ENCODE results near the gene BMPR1A.
"Not testable (repeated sequence)": the region's sequence is repeated elsewhere in the genome, so short reads cannot be mapped to it uniquely, and the experiment has no call there.

BMPR1A gene

DNA sequence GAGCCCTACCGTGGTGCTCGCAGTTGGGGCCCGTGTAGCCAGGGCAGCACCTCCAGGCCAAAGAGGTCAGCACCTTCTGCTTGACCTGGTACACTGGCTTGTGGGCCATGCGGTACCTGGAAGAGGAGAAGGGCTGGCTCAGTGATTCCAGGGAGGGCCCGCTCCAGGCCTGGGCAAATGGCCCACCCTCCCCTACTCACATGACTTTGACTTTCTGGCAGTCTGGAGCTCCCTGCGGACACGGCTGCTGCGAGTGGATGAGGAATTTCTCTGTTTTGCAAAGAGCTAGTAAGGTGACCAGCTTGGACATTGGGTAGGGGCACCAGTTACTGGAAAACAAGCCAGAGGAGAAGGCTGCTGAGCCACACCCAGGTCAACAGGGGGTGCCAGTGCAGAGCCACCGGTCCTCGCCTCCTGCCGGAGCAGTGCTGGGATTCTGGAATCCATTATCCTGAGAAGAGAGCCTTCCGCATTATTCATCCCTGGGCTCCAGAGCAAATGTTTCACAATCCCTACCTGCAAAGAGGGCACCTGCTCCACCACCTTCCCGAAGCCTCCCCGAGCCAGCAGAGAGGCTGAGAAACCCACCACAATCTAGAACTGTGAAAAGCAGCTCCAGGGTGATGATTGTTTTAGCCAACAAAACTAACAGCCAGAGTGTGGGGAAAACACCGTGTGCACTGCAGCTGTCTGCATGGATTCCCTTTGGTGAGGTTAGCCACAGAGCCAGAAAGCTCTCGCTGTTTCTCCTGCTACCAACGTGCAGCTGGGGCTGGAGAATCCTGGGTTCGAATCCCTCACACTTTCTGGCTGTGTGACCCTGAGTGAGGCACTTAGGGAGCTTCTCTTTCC is 189.2 kb downstream of the BMPR1A start:
- peaks cover 0 to 19% (median 0%) of the 10 kb centered on the region in 3 donors for H3K36me3 ChIP-seq
- H3K27me3 ChIP-seq = no peaks in the 10 kb centered on the region
- peak overlapping the region; percentile 60 to 68 for H3K27ac ChIP-seq
- DNase-seq = peak; percentile 63 to 86
- peak overlapping the region in 1 of 2 donors; percentile 16 for H3K4me3 ChIP-seq
- H3K9me3 ChIP-seq = no peaks in the 10 kb centered on the region
- intact Hi-C loops (cut with DNase I; ENCODE audit: low total_unique reads) = no loop called here
- peaks cover 3 to 44% (median 26%) of the 10 kb centered on the region in 4 donors for H3K4me1 ChIP-seq
- TF ChIP-seq, protein P1, sequence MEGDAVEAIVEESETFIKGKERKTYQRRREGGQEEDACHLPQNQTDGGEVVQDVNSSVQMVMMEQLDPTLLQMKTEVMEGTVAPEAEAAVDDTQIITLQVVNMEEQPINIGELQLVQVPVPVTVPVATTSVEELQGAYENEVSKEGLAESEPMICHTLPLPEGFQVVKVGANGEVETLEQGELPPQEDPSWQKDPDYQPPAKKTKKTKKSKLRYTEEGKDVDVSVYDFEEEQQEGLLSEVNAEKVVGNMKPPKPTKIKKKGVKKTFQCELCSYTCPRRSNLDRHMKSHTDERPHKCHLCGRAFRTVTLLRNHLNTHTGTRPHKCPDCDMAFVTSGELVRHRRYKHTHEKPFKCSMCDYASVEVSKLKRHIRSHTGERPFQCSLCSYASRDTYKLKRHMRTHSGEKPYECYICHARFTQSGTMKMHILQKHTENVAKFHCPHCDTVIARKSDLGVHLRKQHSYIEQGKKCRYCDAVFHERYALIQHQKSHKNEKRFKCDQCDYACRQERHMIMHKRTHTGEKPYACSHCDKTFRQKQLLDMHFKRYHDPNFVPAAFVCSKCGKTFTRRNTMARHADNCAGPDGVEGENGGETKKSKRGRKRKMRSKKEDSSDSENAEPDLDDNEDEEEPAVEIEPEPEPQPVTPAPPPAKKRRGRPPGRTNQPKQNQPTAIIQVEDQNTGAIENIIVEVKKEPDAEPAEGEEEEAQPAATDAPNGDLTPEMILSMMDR (IDR thresholded peaks at IDR 0.05) = peak; percentile 26 to 37

DNA sequence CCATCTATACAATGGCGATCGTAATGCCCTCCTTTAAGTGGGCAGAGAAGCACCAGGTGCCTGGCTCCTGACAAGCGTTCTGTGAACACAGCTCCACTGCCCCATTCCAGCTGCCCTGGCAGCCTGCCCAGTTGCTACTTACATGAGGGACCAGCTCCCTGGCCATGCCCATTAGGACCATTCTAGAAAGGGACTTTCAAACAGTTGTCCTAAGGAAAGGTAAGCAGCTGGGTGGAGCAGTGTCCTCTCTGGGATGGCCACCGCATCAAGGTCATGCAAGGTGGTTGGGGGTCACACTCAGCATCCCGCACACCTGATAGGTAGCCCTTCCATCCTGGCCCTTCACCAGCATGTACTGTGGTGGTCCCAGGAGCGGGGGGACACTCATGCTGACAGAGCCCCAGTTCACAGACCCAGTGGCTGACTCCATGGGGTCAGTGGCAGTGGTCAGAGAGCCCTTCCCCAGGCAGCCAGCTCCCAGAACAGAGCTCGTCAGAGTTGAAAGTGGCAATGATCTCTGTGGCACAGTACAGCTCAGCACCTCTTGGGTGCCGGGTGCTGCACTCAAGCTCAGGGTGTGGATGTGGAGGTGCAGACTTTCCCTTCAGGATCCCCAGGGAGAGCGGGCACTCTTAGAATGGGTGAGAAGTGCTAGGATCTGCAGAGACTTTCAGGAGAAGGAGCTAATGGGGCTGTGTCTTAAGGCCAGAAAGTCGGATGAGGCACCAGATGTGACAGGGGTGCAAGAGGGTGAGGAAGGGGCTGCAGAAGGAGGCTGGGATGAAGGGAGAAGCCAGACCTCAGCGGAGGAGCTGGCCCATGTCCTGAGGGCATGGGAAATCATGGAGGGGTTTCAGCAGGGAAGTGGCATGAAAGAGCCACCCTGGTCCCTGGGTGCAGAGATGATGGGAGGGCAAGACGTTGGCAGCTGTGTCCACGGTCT is 190.1 kb downstream of the BMPR1A start:
- intact Hi-C loops (cut with DNase I; ENCODE audit: low total_unique reads) = no loop called here
- H3K27me3 ChIP-seq = no peaks in the 10 kb centered on the region
- TF ChIP-seq, protein P1 (IDR thresholded peaks at IDR 0.05) = no peak
- H3K9me3 ChIP-seq = no peaks in the 10 kb centered on the region
- H3K36me3 ChIP-seq = peaks cover 0 to 19% (median 0%) of the 10 kb centered on the region in 3 donors
- peak; percentile 63 to 81 for DNase-seq
- peaks cover 3 to 51% (median 27%) of the 10 kb centered on the region in 4 donors for H3K4me1 ChIP-seq
- no peak overlapping the region for H3K4me3 ChIP-seq
- H3K27ac ChIP-seq = peak overlapping the region; percentile 60 to 68

DNA sequence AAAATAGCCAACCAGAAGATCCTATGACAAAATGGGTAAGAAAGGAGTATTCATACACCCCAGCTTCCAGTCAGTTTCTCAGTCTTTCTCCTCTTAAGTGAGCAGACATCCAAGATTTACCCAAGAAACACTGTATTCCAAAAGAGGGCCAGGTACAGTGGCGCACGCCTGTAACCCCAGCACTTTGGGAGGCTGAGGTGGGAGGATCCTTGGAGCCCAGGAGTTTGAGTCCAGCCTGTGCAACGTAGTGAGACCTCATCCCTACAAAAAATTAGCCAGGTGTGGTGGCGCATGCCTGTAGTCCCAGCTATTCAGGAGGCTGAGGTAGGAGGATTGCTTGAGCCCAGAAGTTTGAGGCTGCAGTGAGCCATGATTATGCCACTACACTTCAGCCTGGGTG is 191.4 kb downstream of the BMPR1A start:
- intact Hi-C loops (cut with DNase I; ENCODE audit: low total_unique reads); H3K27ac ChIP-seq; H3K27me3 ChIP-seq; H3K4me3 ChIP-seq; H3K9me3 ChIP-seq: not testable (repeated sequence)
- peak in 1 of 2 donors; percentile 0 for DNase-seq
- Histone ChIP-seq H3K36me3 (peaks cover 0 to 12% (median 0%) of the 10 kb centered on the region in 3 donors), H3K4me1 (peaks cover 3 to 53% (median 26%) of the 10 kb centered on the region in 4 donors)

DNA sequence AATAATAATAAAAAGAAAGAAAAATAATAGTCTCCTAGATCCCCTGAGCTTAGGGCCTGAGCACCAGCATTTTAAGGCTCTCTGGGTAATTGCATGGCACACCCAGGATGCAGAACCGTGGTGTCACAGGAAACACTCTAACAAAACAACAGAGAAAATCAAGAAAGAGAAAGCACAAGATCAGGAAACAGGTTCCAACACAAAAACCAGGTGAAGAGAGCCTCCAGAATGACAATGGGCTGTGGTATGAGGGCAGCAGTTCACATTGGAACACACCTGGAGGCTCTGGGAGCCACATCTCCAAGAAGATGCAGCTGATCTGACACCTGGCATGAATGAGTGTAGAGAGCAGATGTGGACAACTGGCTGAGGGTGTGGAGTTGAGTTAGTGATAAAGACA is 193.9 kb downstream of the BMPR1A start:
- H3K27ac ChIP-seq = no peak overlapping the region
- intact Hi-C loops (cut with DNase I; ENCODE audit: low total_unique reads) = no loop called here
- peak; percentile 3 to 5 for DNase-seq

DNA sequence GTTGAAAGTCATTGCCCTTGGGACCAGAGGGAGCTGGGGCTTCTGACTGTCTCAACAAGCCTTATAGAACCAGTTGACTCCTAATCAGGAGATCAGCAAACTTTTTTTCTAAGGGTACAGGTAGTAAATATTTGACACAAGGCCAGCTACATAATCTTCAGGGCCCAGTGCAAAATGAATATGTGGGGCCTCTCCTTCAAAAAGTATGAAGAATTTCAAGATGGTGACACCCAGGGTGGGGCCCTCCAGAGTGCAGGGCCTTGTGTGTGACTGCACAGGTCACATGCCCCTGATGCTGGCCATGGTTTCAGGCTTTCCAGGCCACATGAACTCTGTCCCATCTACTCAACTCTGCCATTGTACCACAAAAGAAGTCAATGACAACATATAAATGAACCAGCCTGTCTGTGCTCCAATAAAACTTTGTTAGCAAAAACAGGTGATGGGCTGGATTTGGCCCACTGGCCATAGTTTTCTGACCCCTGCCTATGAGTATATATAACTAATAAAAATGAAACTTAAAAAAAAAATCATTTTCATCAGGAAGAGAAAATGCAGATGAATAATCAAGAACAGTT is 194.9 kb downstream of the BMPR1A start:
- Histone ChIP-seq H3K4me3 (no peak overlapping the region), H3K4me1 (peaks cover 10 to 61% (median 40%) of the 10 kb centered on the region in 4 donors), H3K27ac (peak overlapping the region; percentile 91 to 94), H3K27me3 (no peaks in the 10 kb centered on the region), H3K9me3 (no peaks in the 10 kb centered on the region), H3K36me3 (no peaks in the 10 kb centered on the region)
- intact Hi-C loops (cut with DNase I; ENCODE audit: low total_unique reads) = no loop called here
- TF ChIP-seq, protein P1 (IDR thresholded peaks at IDR 0.05) = no peak
- peak; percentile 14 to 34 for DNase-seq

More for the DNA sequence above, 193.9 kb downstream of the BMPR1A start:
- no peaks in the 10 kb centered on the region for H3K9me3 ChIP-seq
- H3K36me3 ChIP-seq = no peaks in the 10 kb centered on the region
- no peak overlapping the region for H3K4me3 ChIP-seq
- peaks cover 13 to 61% (median 40%) of the 10 kb centered on the region in 4 donors for H3K4me1 ChIP-seq
- H3K27me3 ChIP-seq = no peaks in the 10 kb centered on the region
- TF ChIP-seq, protein P1 (IDR thresholded peaks at IDR 0.05) = no peak
